CD4-positive, alpha-beta T cell treated with Interleukin-15 for 1 hour (primary cell): ENCODE measurements around the gene MAG.

Experiments used
- DNase-seq: peaks from one replicate; pipeline ENCODE4 v3.0.0-alpha.2; 2020

The MAG gene

GRCh38 chr19:35265126-35265899 lies 26.6 kb upstream of the MAG start:
- DNase-seq, result no peak

GRCh38 chr19:35265900-35266519 lies 26.0 kb upstream of the MAG start:
- no peak for DNase-seq

GRCh38 chr19:35266520-35267352 lies 25.2 kb upstream of the MAG start:
- DNase-seq, result no peak

GRCh38 chr19:35267353-35267817 lies 24.6 kb upstream of the MAG start:
- DNase-seq, result peak; percentile 41

GRCh38 chr19:35267818-35268535 lies 24.0 kb upstream of the MAG start:
- DNase-seq, result peak; percentile 80

GRCh38 chr19:35268536-35269437 lies 23.2 kb upstream of the MAG start, which contains the start of gene USF2:
Gene USF2, plus strand, starts transcription at chr19:35268962. Its CDS starts 140 bp downstream, at chr19:35269102.
- DNase-seq, result peak; percentile 76

GRCh38 chr19:35269438-35270117 lies 22.4 kb upstream of the MAG start:
- DNase-seq, result peak; percentile 87

- DNase-seq, result no peak
Observed at GRCh38 chr19:35270381-35270811, 21.6 kb upstream of the MAG start.

GRCh38 chr19:35271546-35271945 lies 20.4 kb upstream of the MAG start:
- no peak for DNase-seq

- peak; percentile 43 for DNase-seq
Observed at GRCh38 chr19:35272122-35272719, 19.7 kb upstream of the MAG start.

- no peak for DNase-seq
Observed at GRCh38 chr19:35272954-35273649, 18.9 kb upstream of the MAG start.

- no peak for DNase-seq
Observed at GRCh38 chr19:35273686-35274259, 18.2 kb upstream of the MAG start.

- DNase-seq, result no peak
Observed at GRCh38 chr19:35274323-35274722, 17.6 kb upstream of the MAG start.

- no peak for DNase-seq
Observed at GRCh38 chr19:35276706-35277281, 15.2 kb upstream of the MAG start.

- DNase-seq, result no peak
Observed at GRCh38 chr19:35278578-35279284, 13.2 kb upstream of the MAG start.

GRCh38 chr19:35279374-35279773 lies 12.6 kb upstream of the MAG start:
- no peak for DNase-seq

- DNase-seq, result no peak
Observed at GRCh38 chr19:35279985-35280821, 11.8 kb upstream of the MAG start.

GRCh38 chr19:35281303-35281702 lies 10.7 kb upstream of the MAG start:
- no peak for DNase-seq
